ENCODE measurements around the gene SLC6A5. TPM values are rescaled to one million over a fixed set of nuclear protein-coding genes. Genes with fewer than 3 reads are reported as not detected.

The SLC6A5 gene
- total RNA-seq, 1 experiment from 2014 or later = not detected

DNA sequence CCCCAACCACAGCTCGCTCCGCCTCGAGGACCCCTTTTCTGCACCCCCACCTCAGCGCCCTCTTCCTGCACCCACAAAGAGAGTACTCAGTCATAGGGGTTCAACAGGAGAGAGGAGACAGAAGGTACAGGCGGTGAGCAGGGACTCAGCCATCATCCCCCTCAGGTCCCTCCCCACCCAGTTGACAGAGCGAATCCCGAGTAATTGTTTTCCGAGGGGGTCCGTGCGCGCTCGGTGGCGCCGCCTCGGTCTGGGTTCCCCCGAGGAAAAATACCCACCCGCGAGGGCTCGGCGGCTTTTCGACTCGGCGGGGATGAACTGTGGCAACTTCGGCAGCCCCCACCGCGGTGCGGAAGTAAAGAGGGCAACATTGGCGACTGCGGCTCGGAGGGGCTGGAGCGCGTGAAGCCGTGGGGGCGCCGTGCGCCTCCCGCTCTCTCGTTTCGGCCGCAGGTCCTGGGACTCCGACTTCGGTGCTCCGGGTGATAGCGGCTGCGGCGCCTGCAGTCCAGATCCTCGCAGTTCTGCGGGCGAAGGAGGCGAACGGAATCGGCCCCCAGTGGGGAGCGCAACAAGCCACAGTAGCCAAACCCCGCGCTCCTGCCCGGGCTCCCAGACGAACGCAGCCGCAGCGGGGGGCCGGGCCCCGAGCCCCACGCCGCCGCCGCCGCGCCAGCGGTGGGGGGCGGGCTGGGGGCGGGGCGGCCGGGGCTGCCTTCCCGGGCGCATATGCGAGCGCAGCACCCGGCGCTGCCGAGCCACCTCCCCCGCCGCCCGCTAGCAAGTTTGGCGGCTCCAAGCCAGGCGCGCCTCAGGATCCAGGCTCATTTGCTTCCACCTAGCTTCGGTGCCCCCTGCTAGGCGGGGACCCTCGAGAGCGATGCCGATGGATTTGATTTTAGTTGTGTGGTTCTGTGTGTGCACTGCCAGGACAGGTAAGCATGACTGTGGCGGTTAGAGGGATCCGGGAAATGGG lies 69.7 kb downstream of the SLC6A5 start, which contains the start of gene NELL1:
NELL1 (plus strand) TSS at position 743 of the 976 bp plus-strand sequence.
- Histone ChIP-seq H3K27me3 (ENCODE audit: control insufficient read depth, insufficient read depth, low read length) (peaks cover 40% of the 10 kb centered on the region), H3K9me3 (ENCODE audit: control insufficient read depth, insufficient read depth, low read depth, low read length) (no peaks in the 10 kb centered on the region), H3K4me3 (ENCODE audit: low read depth in 2 of 2, low read length in 2 of 2) (peak within 1 kb of the TSS; percentile 13 to 42), H3K4me1 (ENCODE audit: control insufficient read depth, insufficient read depth, low read length) (no peaks in the 10 kb centered on the region), H3K27ac (ENCODE audit: low read length) (no peak within 1 kb of the TSS), H3K36me3 (ENCODE audit: control insufficient read depth, insufficient read depth, low read length) (no peaks in the 10 kb centered on the region)
- BruUV-seq (replicated peaks) = no TSS peak
- intact Hi-C loops (cut with micrococcal nuclease; ENCODE audit: unreplicated experiment) = no loop called here
- ATAC-seq (peak; percentile 44; the same call in 1 of the 2 replicates), DNase-seq (ENCODE audit: low read depth, low spot score) (no peak)
- CTCF ChIA-PET = no interaction called here
- TF ChIP-seq, protein P1, sequence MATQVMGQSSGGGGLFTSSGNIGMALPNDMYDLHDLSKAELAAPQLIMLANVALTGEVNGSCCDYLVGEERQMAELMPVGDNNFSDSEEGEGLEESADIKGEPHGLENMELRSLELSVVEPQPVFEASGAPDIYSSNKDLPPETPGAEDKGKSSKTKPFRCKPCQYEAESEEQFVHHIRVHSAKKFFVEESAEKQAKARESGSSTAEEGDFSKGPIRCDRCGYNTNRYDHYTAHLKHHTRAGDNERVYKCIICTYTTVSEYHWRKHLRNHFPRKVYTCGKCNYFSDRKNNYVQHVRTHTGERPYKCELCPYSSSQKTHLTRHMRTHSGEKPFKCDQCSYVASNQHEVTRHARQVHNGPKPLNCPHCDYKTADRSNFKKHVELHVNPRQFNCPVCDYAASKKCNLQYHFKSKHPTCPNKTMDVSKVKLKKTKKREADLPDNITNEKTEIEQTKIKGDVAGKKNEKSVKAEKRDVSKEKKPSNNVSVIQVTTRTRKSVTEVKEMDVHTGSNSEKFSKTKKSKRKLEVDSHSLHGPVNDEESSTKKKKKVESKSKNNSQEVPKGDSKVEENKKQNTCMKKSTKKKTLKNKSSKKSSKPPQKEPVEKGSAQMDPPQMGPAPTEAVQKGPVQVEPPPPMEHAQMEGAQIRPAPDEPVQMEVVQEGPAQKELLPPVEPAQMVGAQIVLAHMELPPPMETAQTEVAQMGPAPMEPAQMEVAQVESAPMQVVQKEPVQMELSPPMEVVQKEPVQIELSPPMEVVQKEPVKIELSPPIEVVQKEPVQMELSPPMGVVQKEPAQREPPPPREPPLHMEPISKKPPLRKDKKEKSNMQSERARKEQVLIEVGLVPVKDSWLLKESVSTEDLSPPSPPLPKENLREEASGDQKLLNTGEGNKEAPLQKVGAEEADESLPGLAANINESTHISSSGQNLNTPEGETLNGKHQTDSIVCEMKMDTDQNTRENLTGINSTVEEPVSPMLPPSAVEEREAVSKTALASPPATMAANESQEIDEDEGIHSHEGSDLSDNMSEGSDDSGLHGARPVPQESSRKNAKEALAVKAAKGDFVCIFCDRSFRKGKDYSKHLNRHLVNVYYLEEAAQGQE (IDR thresholded peaks at IDR 0.05; ENCODE audit: insufficient read depth in 1 of 2, low read depth in 2 of 2, low read length in 1 of 2) = no peak
- TF ChIP-seq SIN3A (IDR thresholded peaks at IDR 0.05; ENCODE audit: borderline replicate concordance, insufficient read depth, low read depth, low read length) = no peak
- TF ChIP-seq TCF7L2 (IDR thresholded peaks at IDR 0.05; ENCODE audit: low read depth, low read length) = no peak
- TF ChIP-seq POLR2AphosphoS5 (IDR thresholded peaks at IDR 0.05; ENCODE audit: low read depth, low read length) = no peak
- TF ChIP-seq, protein P2, sequence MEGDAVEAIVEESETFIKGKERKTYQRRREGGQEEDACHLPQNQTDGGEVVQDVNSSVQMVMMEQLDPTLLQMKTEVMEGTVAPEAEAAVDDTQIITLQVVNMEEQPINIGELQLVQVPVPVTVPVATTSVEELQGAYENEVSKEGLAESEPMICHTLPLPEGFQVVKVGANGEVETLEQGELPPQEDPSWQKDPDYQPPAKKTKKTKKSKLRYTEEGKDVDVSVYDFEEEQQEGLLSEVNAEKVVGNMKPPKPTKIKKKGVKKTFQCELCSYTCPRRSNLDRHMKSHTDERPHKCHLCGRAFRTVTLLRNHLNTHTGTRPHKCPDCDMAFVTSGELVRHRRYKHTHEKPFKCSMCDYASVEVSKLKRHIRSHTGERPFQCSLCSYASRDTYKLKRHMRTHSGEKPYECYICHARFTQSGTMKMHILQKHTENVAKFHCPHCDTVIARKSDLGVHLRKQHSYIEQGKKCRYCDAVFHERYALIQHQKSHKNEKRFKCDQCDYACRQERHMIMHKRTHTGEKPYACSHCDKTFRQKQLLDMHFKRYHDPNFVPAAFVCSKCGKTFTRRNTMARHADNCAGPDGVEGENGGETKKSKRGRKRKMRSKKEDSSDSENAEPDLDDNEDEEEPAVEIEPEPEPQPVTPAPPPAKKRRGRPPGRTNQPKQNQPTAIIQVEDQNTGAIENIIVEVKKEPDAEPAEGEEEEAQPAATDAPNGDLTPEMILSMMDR (IDR thresholded peaks at IDR 0.05) = no peak
- POLR2A ChIA-PET = no interaction called here
- in situ Hi-C loops (cut with HindIII; ENCODE audit: low pct_unique_long_range_greater_than_20kb, low sequenced_read_pairs) = no loop called here

DNA sequence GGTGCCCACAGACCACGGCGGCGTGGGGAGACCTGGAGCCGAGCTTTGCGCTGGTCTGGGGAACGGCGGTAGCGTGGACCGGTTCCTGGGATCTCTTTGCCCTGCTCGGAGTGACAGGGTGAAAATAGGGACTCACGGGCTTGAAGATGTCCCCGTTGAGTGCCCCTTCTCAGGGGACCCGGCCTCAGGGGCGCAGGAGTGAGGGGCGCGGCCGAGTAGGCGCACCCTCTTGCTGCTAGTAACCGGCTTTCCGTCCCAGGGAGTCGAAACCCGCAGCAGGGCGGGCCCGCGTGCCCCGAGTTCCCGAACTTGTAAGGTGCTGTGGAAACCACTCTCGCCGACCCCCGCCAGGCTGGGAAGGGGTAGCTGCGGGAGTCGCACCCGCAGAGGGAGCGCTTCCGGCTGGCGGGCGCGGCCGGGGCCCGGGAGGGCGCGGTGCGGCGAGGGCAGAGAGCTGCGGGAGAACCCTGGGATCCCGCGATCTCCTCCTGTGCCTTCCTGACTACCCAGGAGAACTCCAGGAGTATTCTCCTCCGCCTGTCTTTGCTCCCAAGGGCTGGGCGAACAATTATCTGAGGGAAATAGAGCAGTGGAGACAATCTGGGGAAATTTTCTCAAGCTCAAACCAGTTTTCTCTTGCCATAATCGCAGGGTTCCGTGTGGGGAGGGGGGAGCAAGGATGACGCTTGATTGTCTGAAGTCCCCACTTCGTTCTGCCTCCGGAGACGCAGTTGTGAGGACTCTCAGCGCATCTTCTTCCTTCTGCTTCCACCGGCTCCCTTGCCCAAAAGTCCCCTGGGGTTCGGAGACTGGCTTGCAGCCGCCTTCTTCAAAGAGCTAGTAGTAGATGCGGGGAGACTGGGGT lies 70.6 kb downstream of the SLC6A5 start:
- Histone ChIP-seq H3K27me3 (ENCODE audit: control insufficient read depth, insufficient read depth, low read length) (peaks cover 38% of the 10 kb centered on the region), H3K36me3 (ENCODE audit: control insufficient read depth, insufficient read depth, low read length) (no peaks in the 10 kb centered on the region), H3K27ac (ENCODE audit: low read length) (no peak overlapping the region), H3K4me1 (ENCODE audit: control insufficient read depth, insufficient read depth, low read length) (no peaks in the 10 kb centered on the region), H3K4me3 (ENCODE audit: low read depth in 2 of 2, low read length in 2 of 2) (peak overlapping the region; percentile 12 to 42), H3K9me3 (ENCODE audit: control insufficient read depth, insufficient read depth, low read depth, low read length) (no peaks in the 10 kb centered on the region)
- intact Hi-C loops (cut with micrococcal nuclease; ENCODE audit: unreplicated experiment) = no loop called here
- DNase-seq (ENCODE audit: low read depth, low spot score) (no peak), ATAC-seq (peak; percentile 63; the same call in 1 of the 2 replicates)
- no TSS peak for BruUV-seq (replicated peaks)
- ChIA-PET POLR2A (no interaction called here), CTCF (no interaction called here)
- TF ChIP-seq SIN3A (IDR thresholded peaks at IDR 0.05; ENCODE audit: borderline replicate concordance, insufficient read depth, low read depth, low read length) = no peak
- in situ Hi-C loops (cut with HindIII; ENCODE audit: low pct_unique_long_range_greater_than_20kb, low sequenced_read_pairs) = no loop called here

Data from Panc1 (cell line).